Mesodermal cell (in vitro differentiated cells): ENCODE data around the gene COLEC12.
"Not testable (repeated sequence)": the region's sequence is repeated elsewhere in the genome, so short reads cannot be mapped to it uniquely, and the experiment has no call there.

Experiments
- H3K27ac ChIP-seq: 2 replicates; pipeline ENCODE4 v1.7.0; 2013; ENCODE audit warnings: mild to moderate bottlenecking, low read depth, low read length, moderate library complexity; ENCODE audit not compliant: severe bottlenecking
- H3K36me3 ChIP-seq: 2 replicates; pipeline ENCODE4 v1.7.1; 2013; ENCODE audit warnings: mild to moderate bottlenecking, low read length, moderate library complexity; ENCODE audit not compliant: control insufficient read depth, insufficient read depth
- H3K4me1 ChIP-seq: one replicate; pipeline ENCODE4 v1.7.1; 2013; ENCODE audit warnings: mild to moderate bottlenecking, low read length; ENCODE audit not compliant: insufficient read depth, control insufficient read depth, poor library complexity, severe bottlenecking
- H3K4me3 ChIP-seq: 2 replicates; pipeline ENCODE4 v1.7.0; 2013; ENCODE audit warnings: low read length, control low read depth, mild to moderate bottlenecking; ENCODE audit not compliant: insufficient read depth, poor library complexity, severe bottlenecking; ENCODE audit errors: extremely low read depth
- H3K9me3 ChIP-seq: 2 replicates; pipeline ENCODE4 v1.7.1; 2013; ENCODE audit warnings: mild to moderate bottlenecking, low read length, moderate library complexity; ENCODE audit not compliant: control insufficient read depth
- WGBS, 2 experiments: methylation state at CpG; one replicate each; pipeline ENCODE4 v1.1.5; 2013; ENCODE audit warnings: missing lambda C conversion rate in 2 of 2; ENCODE audit not compliant: insufficient coverage in 2 of 2; 5-methylcytosine and 5-hydroxymethylcytosine counted together

The COLEC12 gene

GRCh38 chr18:407626-408224 lies 92.8 kb downstream of the COLEC12 start:
- 93 to 100% methylated on average over 2 of the region's 4 CpGs for WGBS, 2 experiments
- no peak overlapping the region for H3K4me3 ChIP-seq
- H3K4me1 ChIP-seq = no peaks in the 10 kb centered on the region
- no peak overlapping the region for H3K27ac ChIP-seq
- H3K9me3 ChIP-seq = peaks cover 6% of the 10 kb centered on the region
- H3K36me3 ChIP-seq = peaks cover 26% of the 10 kb centered on the region

GRCh38 chr18:407191-407590 lies 93.3 kb downstream of the COLEC12 start:
- Histone ChIP-seq H3K36me3 (peaks cover 32% of the 10 kb centered on the region), H3K4me1 (no peaks in the 10 kb centered on the region), H3K9me3 (peaks cover 6% of the 10 kb centered on the region), H3K4me3 (no peak overlapping the region), H3K27ac (no peak overlapping the region)
- 96 to 100% methylated on average over 1 to 3 of the region's 3 CpGs for WGBS, 2 experiments

- H3K27ac ChIP-seq = no peak overlapping the region
- H3K9me3 ChIP-seq = peaks cover 6% of the 10 kb centered on the region
- H3K4me1 ChIP-seq = no peaks in the 10 kb centered on the region
- H3K36me3 ChIP-seq = peaks cover 34% of the 10 kb centered on the region
- no peak overlapping the region for H3K4me3 ChIP-seq
- 92 to 97% methylated on average over 4 to 6 of the region's 6 CpGs for WGBS, 2 experiments
These were observed 93.8 kb downstream of the COLEC12 start for GRCh38 chr18:406677-407076.

- H3K27ac ChIP-seq, H3K9me3 ChIP-seq, H3K4me1 ChIP-seq, H3K4me3 ChIP-seq: not testable (repeated sequence)
- 92 to 100% methylated on average over 2 of the region's 4 CpGs for WGBS, 2 experiments
- peaks cover 43% of the 10 kb centered on the region for H3K36me3 ChIP-seq
These were observed 95.5 kb downstream of the COLEC12 start for GRCh38 chr18:405006-405405.

- H3K27ac ChIP-seq = no peak overlapping the region
- H3K4me1 ChIP-seq = no peaks in the 10 kb centered on the region
- 93 to 98% methylated on average over 3 to 6 of the region's 8 CpGs for WGBS, 2 experiments
- H3K36me3 ChIP-seq = peaks cover 43% of the 10 kb centered on the region
- no peak overlapping the region for H3K4me3 ChIP-seq
- H3K9me3 ChIP-seq = peaks cover 6% of the 10 kb centered on the region
These were observed 96.4 kb downstream of the COLEC12 start for GRCh38 chr18:404061-404636.

GRCh38 chr18:402129-402528 lies 98.4 kb downstream of the COLEC12 start:
- H3K4me1 ChIP-seq = peaks cover under 1% of the 10 kb centered on the region
- no peak overlapping the region for H3K4me3 ChIP-seq
- H3K27ac ChIP-seq = no peak overlapping the region
- peaks cover 37% of the 10 kb centered on the region for H3K36me3 ChIP-seq
- H3K9me3 ChIP-seq = peaks cover 6% of the 10 kb centered on the region
- 93 to 100% methylated on average over 3 to 4 of the region's 5 CpGs for WGBS, 2 experiments

GRCh38 chr18:400456-400855 lies 100.0 kb downstream of the COLEC12 start:
- Histone ChIP-seq H3K4me3 (no peak overlapping the region), H3K27ac (no peak overlapping the region), H3K9me3 (peaks cover 4% of the 10 kb centered on the region), H3K4me1 (peaks cover 17% of the 10 kb centered on the region), H3K36me3 (peaks cover 30% of the 10 kb centered on the region)
- WGBS, 2 experiments = 94 to 100% methylated on average over 2 to 4 of the region's 5 CpGs

- H3K9me3 ChIP-seq = no peaks in the 10 kb centered on the region
- peaks cover 27% of the 10 kb centered on the region for H3K36me3 ChIP-seq
- peaks cover 20% of the 10 kb centered on the region for H3K4me1 ChIP-seq
- H3K27ac ChIP-seq = no peak overlapping the region
- no peak overlapping the region for H3K4me3 ChIP-seq
- 67 to 81% methylated on average over 3 to 7 of the region's 10 CpGs for WGBS, 2 experiments
These were observed 100.8 kb downstream of the COLEC12 start for GRCh38 chr18:399631-400135.

GRCh38 chr18:398935-399630 lies 101.4 kb downstream of the COLEC12 start:
- peaks cover 20% of the 10 kb centered on the region for H3K4me1 ChIP-seq
- 80% methylated on average over 5 to 6 of the region's 8 CpGs for WGBS, 2 experiments
- H3K27ac ChIP-seq = no peak overlapping the region
- H3K4me3 ChIP-seq = no peak overlapping the region
- H3K36me3 ChIP-seq = peaks cover 27% of the 10 kb centered on the region
- H3K9me3 ChIP-seq = no peaks in the 10 kb centered on the region

GRCh38 chr18:396556-396955 lies 103.9 kb downstream of the COLEC12 start:
- Histone ChIP-seq H3K27ac (peak overlapping the region; percentile 79), H3K4me3 (no peak overlapping the region), H3K36me3 (peaks cover 13% of the 10 kb centered on the region), H3K9me3 (no peaks in the 10 kb centered on the region), H3K4me1 (peaks cover 20% of the 10 kb centered on the region)
- WGBS, 2 experiments = 95% methylated on average over 2 of the region's 3 CpGs

GRCh38 chr18:396251-396555 lies 104.3 kb downstream of the COLEC12 start:
- Histone ChIP-seq H3K4me3 (no peak overlapping the region), H3K27ac (peak overlapping the region; percentile 79), H3K4me1 (peaks cover 20% of the 10 kb centered on the region), H3K9me3 (no peaks in the 10 kb centered on the region), H3K36me3 (peaks cover 9% of the 10 kb centered on the region)
- 80 to 88% methylated on average over 1 of the region's 1 CpG for WGBS, 2 experiments
